Measurements from ENCODE around the gene HOXA3.
A peak's percentile ranks its signal among the peaks of the same experiment; 100 is the strongest.

The HOXA3 gene

DNA sequence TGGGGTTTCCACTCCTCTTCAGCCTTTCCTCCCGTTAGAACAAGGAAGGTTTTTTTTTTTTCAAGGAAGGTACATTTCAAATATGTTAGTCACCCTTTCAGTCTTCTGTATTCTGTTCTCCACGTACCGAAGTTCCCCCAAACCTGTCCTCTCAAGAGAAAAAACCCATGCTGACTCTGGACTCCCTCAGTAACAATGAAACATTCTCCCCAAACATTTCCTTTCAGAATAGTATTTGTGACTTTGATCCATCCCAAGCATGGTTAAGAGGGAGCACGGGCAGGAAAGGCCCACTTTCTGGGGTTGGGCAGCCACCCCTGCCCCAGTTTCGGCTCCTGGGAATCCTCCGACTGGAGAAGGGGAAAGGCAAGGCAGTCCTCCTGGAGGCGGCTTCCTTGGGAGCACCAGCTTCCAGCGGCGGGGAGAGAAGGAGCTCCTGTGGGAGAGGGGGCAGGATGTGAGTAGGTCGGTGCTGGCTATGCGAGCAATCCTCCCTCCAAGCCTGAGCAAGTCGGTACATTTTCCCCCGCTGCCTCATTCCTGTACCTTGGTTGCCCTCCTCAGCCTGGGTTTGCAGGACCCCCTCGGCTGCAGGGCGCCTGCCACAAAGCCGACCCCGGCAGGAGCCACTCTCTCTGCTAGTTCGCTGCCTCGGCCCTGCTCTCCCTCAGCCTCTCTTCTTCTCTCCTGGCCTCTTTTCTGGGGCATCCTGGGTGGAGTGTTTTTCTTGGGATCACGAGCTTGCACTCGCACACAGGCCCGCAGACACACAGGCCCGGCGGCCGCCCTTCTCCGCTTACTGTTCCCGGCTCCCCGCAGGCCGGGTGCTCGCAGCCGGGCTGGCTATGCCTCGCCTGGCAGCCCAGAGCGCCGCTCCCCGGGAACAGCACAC, 54.5 kb downstream of the HOXA3 start:
- peak in 1 of 10 donors; percentile 53 for DNase-seq
- intact Hi-C loops (cut with DNase I): no loop called here

GRCh38 chr7:27096768-27097514, 55.4 kb downstream of the HOXA3 start:
- no peak for DNase-seq
- intact Hi-C loops (cut with DNase I): no loop called here

GRCh38 chr7:27095897-27096767, 56.3 kb downstream of the HOXA3 start, which contains the start of gene HOXA1:
HOXA1 (minus strand) TSS chr7:27096000; CDS start chr7:27095912, 88 bp downstream.
- peak in 2 of 10 donors; percentile 28 to 64 for DNase-seq
- intact Hi-C loops (cut with DNase I): no loop called here

DNA sequence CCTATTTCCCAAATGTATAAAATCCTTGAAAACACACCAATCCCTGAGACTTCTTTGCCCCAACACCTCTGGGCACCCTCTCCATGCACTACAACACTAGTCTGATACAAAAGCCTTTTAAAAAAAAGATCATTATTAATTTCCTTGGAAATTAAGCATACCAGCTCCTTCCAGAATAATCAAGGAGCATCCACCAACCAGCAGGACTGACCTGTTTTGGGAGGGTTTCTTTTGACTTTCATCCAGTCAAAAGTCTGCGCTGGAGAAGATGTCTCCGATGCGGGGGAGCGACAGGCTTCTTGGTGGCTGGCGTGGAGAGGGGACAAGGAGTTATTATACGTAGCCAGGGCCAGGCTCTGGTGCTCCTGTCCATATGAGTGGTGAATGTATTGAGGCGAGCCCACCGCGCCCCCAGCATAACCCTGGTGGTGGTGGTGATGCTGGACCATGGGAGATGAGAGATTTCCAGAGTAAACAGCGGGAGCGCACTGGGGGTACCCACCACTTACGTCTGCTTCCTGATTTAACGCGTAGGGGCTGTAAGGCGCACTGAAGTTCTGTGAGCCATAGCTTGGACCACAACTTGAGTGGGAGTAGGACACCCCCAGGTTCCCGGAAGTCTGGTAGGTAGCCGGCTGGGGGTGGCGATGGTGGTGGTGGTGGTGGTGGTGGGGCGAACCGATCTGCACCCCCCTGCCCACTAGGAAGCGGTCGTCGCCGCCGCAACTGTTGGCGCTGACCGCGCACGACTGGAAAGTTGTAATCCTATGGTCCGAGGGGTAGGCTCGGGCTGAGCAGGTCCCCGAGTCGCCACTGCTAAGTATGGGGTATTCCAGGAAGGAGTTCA, 57.1 kb downstream of the HOXA3 start:
- intact Hi-C loops (cut with DNase I): no loop called here
- no peak for DNase-seq

- intact Hi-C loops (cut with DNase I): no loop called here
- DNase-seq: no peak
These were observed 57.9 kb downstream of the HOXA3 start for GRCh38 chr7:27094304-27095049.

DNA sequence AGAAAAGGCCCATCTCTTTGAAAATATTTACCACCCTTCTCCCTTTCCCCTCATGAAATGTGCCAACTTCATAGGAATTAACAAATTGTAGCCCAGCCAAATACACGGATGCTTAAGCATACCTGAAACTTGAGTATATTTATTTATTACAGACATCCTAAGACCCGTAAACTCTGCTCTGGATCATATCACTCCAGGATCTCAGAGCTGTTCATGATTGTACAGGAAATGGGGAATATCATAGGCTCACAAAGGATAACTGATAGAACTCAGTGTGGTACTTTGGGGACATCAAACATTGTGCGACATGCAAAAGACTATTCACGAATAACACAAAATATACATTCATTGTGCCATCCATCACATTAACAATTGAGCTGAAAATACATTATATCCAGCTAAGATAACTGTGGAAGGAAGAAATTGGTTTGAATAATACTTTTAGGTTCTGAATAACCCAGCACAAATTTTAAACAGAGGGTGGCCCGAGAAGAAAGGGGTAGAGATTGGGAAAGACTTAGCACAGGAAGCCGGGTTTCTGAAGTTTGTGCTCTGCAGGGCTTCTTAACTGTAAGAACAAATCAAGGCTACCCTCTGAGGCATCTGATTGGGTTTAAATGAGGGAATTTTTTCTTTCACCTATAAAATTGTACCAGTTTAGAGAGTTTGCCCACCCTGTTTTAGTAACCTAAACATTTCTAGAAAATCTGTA, 59.0 kb downstream of the HOXA3 start:
- intact Hi-C loops (cut with DNase I): no loop called here
- DNase-seq: no peak

- no peak for DNase-seq
- intact Hi-C loops (cut with DNase I): no loop called here
These were observed 59.6 kb downstream of the HOXA3 start for GRCh38 chr7:27092819-27093110.

DNA sequence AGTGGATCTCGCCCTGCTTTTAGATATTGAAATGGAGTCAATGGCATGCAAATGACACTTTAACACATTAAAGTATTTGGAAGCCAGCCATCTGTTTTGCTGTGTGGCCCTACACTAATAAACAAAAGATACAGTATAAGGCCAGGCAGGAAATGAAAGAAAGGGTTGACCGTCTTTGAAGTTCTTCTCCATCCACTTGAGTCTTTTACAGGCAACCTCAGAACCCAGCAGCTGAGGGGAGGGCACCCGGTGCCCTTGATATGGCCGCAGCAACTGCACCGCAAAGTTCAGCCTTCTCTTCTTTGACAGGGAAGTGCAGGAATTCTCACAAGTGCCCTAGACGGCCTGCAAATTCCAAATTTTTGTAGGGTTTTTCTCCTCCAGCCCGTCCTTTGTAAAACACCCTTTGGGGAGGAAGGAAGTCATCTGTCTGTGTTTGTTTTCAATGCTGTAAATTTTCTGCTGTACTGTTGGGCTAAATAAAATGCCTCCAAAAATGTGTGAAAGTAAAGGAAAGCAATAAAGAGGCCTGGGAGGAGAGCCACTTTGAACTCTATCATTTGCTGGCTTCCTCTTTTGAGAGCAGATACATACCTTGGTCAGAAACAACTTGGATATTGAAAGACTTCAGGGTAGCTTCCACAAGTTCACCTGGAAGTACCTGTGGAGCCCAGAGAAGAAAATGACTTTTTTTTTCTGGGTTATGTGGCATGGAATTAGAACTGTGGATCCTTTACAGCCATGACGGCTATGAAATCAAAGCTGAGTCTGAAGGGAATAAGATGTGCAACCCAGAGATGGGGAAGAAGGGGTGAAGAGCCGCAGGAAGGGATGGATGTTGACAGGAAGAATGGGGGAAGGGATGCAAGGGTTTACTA, 60.2 kb downstream of the HOXA3 start:
- DNase-seq: no peak
- intact Hi-C loops (cut with DNase I): no loop called here

DNA sequence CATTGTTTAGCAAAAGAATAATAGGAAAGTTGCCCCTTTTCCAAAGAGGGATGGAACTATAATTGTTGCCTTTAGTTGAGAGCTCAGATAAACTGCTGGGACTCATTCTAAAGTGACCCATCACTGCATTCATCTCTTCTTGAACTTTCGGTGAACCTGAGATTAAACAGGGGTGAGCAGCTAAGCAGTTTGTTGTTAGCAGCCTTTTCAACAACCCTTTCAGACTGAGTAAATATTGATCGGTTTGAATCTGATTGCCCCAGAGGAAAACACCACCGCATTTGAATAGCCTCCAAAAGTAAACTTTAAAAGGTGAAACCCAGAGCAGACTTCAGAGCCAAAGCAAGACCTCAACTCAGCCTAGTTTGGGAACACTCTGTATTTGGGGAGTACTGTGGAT, 61.3 kb downstream of the HOXA3 start:
- DNase-seq: no peak
- intact Hi-C loops (cut with DNase I): no loop called here

GRCh38 chr7:27088002-27088922, 64.1 kb downstream of the HOXA3 start:
- peak in 1 of 10 donors; percentile 68 for DNase-seq
- intact Hi-C loops (cut with DNase I): no loop called here

- intact Hi-C loops (cut with DNase I): no loop called here
- DNase-seq: no peak
These were observed 68.7 kb downstream of the HOXA3 start for GRCh38 chr7:27083646-27084045.

GRCh38 chr7:27082171-27082570, 70.2 kb downstream of the HOXA3 start:
- DNase-seq: no peak
- intact Hi-C loops (cut with DNase I): no loop called here

GRCh38 chr7:27080844-27081436, 71.4 kb downstream of the HOXA3 start:
- intact Hi-C loops (cut with DNase I): no loop called here
- DNase-seq: no peak

DNA sequence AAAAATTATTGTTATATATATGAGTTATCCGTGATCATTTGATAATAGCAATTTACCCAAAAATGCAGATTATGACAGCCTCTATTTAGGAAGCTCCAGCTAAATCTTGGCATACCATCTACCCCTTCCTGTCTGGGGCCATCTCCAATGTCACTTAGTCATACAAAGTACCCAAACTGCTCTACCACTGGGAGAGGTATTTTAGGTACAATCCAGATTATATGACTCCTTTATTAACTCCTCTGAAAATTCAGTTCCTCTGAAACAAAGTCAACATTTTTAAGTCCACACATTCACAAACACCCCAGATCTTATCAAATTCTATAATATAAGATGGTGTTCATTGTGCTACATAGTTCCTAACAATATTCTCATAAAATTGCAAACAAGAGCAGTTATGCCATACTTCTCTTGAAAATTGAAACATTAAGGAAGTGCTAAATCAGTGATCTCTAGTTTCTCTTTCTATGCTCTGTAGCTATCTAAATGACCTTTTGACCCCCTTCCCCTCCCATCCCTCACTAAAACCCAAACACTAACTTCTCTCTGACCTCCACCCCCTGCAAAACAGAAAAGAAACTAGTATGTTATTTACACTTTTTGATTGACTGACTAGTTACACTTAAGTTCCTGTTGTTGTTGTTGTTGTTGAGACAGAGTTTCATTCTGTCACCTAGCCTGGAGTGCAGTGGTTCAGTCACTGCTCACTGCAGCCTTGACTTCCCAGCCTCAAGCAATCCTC, 73.0 kb downstream of the HOXA3 start:
- intact Hi-C loops (cut with DNase I): no loop called here
- DNase-seq: no peak

GRCh38 chr7:27078616-27079233, 73.7 kb downstream of the HOXA3 start:
- DNase-seq: no peak
- intact Hi-C loops (cut with DNase I): no loop called here
